Gastrocnemius medialis (tissue), 4 donors: ENCODE results near the gene CEBPA. TPM values are rescaled to one million over a fixed set of nuclear protein-coding genes. Genes with fewer than 3 reads are reported as not detected.

Source experiments
- ATAC-seq, 2 donors: fragments of 150-250 bp; one replicate each; pipeline ENCODE4 v1.9.1; 2016
- DNase-seq, 2 donors: peaks; one replicate each; pipeline ENCODE4 v3.0.0-alpha.2; 2019
- H3K27ac ChIP-seq, 4 donors: fragments of 200-600 bp; sonication (generic); 1 replicate in 1 of 4; 2 replicates in 3 of 4; pipeline ENCODE4 v1.5.1; 2016 to 2018; ENCODE audit warnings: mild to moderate bottlenecking in 2 of 4, moderate library complexity in 1 of 4
- H3K27me3 ChIP-seq, 3 donors: fragments of 200-600 bp; sonication (generic) in 2 of 3; 1 replicate in 1 of 3; 2 replicates in 2 of 3; pipeline versions ENCODE4 v1.5.1 to v1.6.0; 2016 to 2019; ENCODE audit warnings: mild to moderate bottlenecking in 1 of 3, moderate library complexity in 1 of 3
- H3K36me3 ChIP-seq, 2 donors: fragments of 200-600 bp; sonication (generic) in 1 of 2; one replicate each; pipeline ENCODE4 v1.5.1; 2017 to 2018
- H3K4me1 ChIP-seq, 2 donors: fragments of 200-600 bp; sonication (generic) in 1 of 2; one replicate each; pipeline ENCODE4 v1.5.1; 2016 to 2017; ENCODE audit warnings: mild to moderate bottlenecking in 2 of 2
- H3K4me3 ChIP-seq, 4 donors: fragments of 200-600 bp; sonication (generic) in 3 of 4; 1 replicate in 1 of 4; 2 replicates in 3 of 4; pipeline ENCODE4 v1.5.1; 2016 to 2019; ENCODE audit warnings: mild to moderate bottlenecking in 2 of 4
- H3K9me3 ChIP-seq, 3 donors: fragments of 200-600 bp; sonication (generic) in 2 of 3; 1 replicate in 1 of 3; 2 replicates in 2 of 3; pipeline ENCODE4 v1.5.1; 2016 to 2019
- POLR2A ChIP-seq, 2 donors: fragments of 450-650 bp; IDR thresholded peaks; one replicate each; pipeline ENCODE4 v1.6.1; 2017; ENCODE audit warnings: antibody characterized with exemption in 2 of 2, mild to moderate bottlenecking in 2 of 2, moderate library complexity in 2 of 2
- in situ Hi-C, 4 donors: fragments of 200-750 bp; cut with MboI; loops; one replicate each; pipeline versions ENCODE4 v1.15.0 to v1.8.0; 2017; ENCODE audit warnings: low sequenced_read_pairs in 4 of 4
- intact Hi-C: fragments of 100-400 bp; cut with DNase I; formaldehyde crosslinking; loops from one replicate; pipeline ENCODE4 v1.15.1; 2023; ENCODE audit warnings: low total_unique reads
- total RNA-seq, 4 donors: library from RNA; depleted of rRNA; stranded (reverse); fragments of >200 nt; gene quantifications; one replicate each; pipeline versions ENCODE4 v1.1.0 to v1.2.3, GENCODE V29; 2016
- TF ChIP-seq, protein P1 (sequence below), 5 experiments: fragments of 450-650 bp in 3 of 5; fragments of 200-600 bp in 2 of 5; sonication (generic) in 2 of 5; IDR thresholded peaks in 4 of 5; conservative IDR thresholded peaks in 1 of 5; 1 replicate in 4 of 5; 2 replicates in 1 of 5; pipeline ENCODE4 v1.5.1; 2016 to 2019; ENCODE audit warnings: antibody characterized with exemption in 5 of 5, mild to moderate bottlenecking in 3 of 5, moderate library complexity in 3 of 5

The CEBPA gene
- total RNA-seq, 4 donors from 2014 or later = 11.9 to 29.9 (median 25.5) TPM

DNA sequence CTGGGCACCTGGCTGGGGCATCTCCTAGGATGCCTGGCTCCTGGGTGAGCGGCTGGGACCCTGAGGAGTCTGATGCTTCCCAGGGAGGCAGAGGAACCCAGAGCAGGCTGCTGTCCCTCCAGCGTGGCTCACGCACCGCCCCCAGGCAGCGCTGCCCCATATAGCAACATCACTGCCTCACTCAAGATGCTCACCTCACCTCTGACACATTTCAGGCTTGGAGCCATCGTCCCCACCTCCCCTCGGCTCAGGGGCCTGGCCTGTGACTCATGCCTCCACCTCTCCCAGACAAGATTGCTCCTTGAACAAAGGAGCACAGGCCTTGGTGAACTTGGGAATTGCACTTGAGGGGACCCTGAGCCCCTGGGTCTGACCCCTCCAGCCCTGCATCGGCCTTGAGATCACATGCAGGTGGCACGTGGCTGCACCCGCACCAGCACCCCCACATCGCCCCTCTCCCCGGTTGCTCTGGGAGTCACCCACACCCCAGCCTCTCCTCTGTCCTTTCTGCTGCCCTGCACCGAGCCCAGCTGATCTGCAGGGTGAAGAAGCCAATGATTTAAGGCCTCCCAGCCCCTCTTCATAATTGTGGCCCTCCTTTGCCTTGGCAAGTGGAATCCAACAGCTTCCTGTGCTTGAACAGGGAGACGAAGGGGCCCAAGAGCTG is 11.2 kb downstream of the CEBPA start:
- no peak for ATAC-seq
- Histone ChIP-seq H3K9me3 (no peaks in the 10 kb centered on the region), H3K4me1 (peaks cover 12 to 20% of the 10 kb centered on the region in 2 donors), H3K4me3 (no peak overlapping the region), H3K27me3 (no peaks in the 10 kb centered on the region), H3K27ac (no peak overlapping the region), H3K36me3 (no peaks in the 10 kb centered on the region)
- DNase-seq = no peak
- in situ Hi-C loops = no loop called here
- TF ChIP-seq, protein P1, sequence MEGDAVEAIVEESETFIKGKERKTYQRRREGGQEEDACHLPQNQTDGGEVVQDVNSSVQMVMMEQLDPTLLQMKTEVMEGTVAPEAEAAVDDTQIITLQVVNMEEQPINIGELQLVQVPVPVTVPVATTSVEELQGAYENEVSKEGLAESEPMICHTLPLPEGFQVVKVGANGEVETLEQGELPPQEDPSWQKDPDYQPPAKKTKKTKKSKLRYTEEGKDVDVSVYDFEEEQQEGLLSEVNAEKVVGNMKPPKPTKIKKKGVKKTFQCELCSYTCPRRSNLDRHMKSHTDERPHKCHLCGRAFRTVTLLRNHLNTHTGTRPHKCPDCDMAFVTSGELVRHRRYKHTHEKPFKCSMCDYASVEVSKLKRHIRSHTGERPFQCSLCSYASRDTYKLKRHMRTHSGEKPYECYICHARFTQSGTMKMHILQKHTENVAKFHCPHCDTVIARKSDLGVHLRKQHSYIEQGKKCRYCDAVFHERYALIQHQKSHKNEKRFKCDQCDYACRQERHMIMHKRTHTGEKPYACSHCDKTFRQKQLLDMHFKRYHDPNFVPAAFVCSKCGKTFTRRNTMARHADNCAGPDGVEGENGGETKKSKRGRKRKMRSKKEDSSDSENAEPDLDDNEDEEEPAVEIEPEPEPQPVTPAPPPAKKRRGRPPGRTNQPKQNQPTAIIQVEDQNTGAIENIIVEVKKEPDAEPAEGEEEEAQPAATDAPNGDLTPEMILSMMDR (IDR thresholded peaks at IDR 0.05 in 4 of 5, conservative IDR thresholded peaks at IDR 0.05 in 1 of 5) = no peak
- TF ChIP-seq POLR2A (IDR thresholded peaks at IDR 0.05) = no peak
- intact Hi-C loops = loop anchor here (5.0 kb wide), 1 partner anchor 44 kb away; no protein-coding TSS in a partner anchor

DNA sequence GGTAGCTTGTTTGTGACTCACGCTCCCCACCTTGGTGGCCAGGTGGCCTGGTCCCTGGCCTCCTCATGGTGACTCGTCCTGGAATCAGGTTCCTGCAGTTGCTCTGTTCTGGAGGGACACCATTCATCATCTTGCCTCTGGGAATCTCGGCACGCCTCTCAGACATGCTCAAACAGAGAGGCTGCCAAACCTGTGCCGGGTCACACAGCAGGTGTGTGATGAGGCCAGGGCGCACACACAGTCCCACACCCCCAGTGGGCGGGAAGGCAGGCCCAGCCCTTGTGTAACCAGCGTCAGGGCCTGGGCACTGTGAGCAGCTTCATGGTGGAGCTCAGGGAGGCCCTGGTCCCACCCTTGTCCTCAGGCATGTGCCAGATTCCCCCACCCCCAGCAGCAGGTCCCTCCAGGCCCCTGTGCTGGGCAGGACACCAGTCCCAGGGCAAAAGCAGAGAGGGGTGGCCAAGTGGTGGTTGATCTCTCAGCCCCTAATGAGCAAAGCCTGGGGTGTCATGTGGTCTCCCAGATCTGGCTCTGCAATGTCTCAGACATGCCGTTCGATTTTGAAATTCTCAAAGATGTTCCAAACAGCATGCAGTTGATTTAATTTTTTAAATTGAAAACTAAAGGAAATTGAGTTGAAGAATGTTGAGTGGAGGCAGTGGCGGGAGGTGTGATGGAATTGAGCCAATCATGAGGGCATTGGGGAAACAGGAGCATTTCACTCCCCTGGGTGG is 12.1 kb downstream of the CEBPA start:
- intact Hi-C loops (loop anchor here (5.0 kb wide), 1 partner anchor 43 kb away; no protein-coding TSS in a partner anchor), in situ Hi-C loops (no loop called here)
- H3K9me3 ChIP-seq = no peaks in the 10 kb centered on the region
- no peak for TF ChIP-seq POLR2A (IDR thresholded peaks at IDR 0.05)
- TF ChIP-seq, protein P1 (IDR thresholded peaks at IDR 0.05 in 4 of 5, conservative IDR thresholded peaks at IDR 0.05 in 1 of 5) = no peak
- H3K27me3 ChIP-seq = no peaks in the 10 kb centered on the region
- no peak for ATAC-seq
- peaks cover 12 to 20% of the 10 kb centered on the region in 2 donors for H3K4me1 ChIP-seq
- no peak overlapping the region for H3K27ac ChIP-seq
- H3K4me3 ChIP-seq = no peak overlapping the region
- H3K36me3 ChIP-seq = no peaks in the 10 kb centered on the region
- DNase-seq = no peak

DNA sequence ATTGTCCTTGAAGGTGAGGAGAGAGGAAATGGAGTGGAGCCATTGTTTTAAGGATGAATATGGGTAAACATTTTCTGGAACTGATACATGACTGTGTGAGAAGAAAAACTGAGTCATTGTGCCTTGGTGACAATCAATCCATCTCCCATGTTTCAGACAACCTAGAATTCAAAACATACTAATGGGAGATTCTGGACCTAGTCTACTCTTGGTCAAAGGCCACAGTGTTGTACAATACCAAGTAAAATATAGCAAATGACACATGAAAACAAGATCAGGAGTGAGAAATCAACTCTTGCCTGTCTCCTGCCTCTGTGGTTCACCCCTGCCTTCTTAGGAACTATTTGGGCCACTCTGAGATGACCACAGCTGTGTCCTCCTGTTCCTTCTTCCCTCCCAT is 13.1 kb downstream of the CEBPA start:
- ATAC-seq (no peak), DNase-seq (no peak)
- H3K4me1 ChIP-seq = peaks cover 12 to 20% of the 10 kb centered on the region in 2 donors
- H3K27ac ChIP-seq = no peak overlapping the region
- TF ChIP-seq POLR2A (IDR thresholded peaks at IDR 0.05) = no peak
- TF ChIP-seq, protein P1 (IDR thresholded peaks at IDR 0.05 in 4 of 5, conservative IDR thresholded peaks at IDR 0.05 in 1 of 5) = no peak
- no peaks in the 10 kb centered on the region for H3K9me3 ChIP-seq
- in situ Hi-C loops (no loop called here), intact Hi-C loops (no loop called here)
- H3K36me3 ChIP-seq = no peaks in the 10 kb centered on the region
- no peak overlapping the region for H3K4me3 ChIP-seq
- H3K27me3 ChIP-seq = no peaks in the 10 kb centered on the region

DNA sequence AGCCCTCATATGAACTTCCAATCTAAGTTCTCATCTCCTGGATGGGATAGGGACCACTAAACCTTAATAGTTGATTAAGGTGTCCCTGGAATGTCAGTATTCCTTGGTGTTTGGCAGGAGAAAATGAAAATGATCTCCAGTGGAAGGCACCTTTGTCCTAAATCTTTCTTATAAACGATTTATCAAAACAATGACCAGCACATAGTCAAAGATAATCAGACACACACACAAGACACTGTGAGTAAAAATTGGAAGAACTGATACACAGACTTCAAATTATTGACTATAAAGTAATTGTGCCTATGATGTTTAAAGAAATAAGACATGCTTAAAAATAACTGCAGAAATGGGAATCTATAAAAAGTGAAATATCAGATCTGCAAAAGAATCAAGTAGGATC is 13.7 kb downstream of the CEBPA start:
- no peak overlapping the region for H3K4me3 ChIP-seq
- intact Hi-C loops = no loop called here

More for the DNA sequence above, 13.7 kb downstream of the CEBPA start:
- in situ Hi-C loops = no loop called here
- Histone ChIP-seq H3K36me3 (no peaks in the 10 kb centered on the region), H3K27ac (no peak overlapping the region), H3K4me1 (peaks cover 9 to 15% of the 10 kb centered on the region in 2 donors), H3K9me3 (no peaks in the 10 kb centered on the region), H3K27me3 (no peaks in the 10 kb centered on the region)
- ATAC-seq (no peak), DNase-seq (no peak)
- TF ChIP-seq POLR2A (IDR thresholded peaks at IDR 0.05) = no peak
- TF ChIP-seq, protein P1 (IDR thresholded peaks at IDR 0.05 in 4 of 5, conservative IDR thresholded peaks at IDR 0.05 in 1 of 5) = no peak
